Trophoblast cell (in vitro differentiated cells and primary cell): ENCODE measurements around the gene HPD.
"Not testable (repeated sequence)": the region's sequence is repeated elsewhere in the genome, so short reads cannot be mapped to it uniquely, and the experiment has no call there.

Experiments
- DNase-seq, 2 donors: peaks; one replicate each; pipeline ENCODE4 v3.0.0-alpha.2; 2016
- H2AFZ ChIP-seq: 2 replicates; pipeline ENCODE4 v1.6.1; 2013; ENCODE audit warnings: low read length, moderate library complexity, mild to moderate bottlenecking; ENCODE audit not compliant: insufficient read depth, poor library complexity
- H2AK5ac ChIP-seq: 2 replicates; pipeline ENCODE4 v1.6.1; 2013; ENCODE audit warnings: mild to moderate bottlenecking, low read length
- H2BK120ac ChIP-seq: 2 replicates; pipeline ENCODE4 v1.6.1; 2013; ENCODE audit warnings: low read length, mild to moderate bottlenecking, moderate library complexity; ENCODE audit not compliant: insufficient read depth, poor library complexity
- H2BK12ac ChIP-seq: 2 replicates; pipeline ENCODE4 v1.6.1; 2013; ENCODE audit warnings: mild to moderate bottlenecking, low read length, moderate library complexity
- H2BK5ac ChIP-seq: 2 replicates; pipeline ENCODE4 v1.6.1; 2013; ENCODE audit warnings: low read length, low read depth, moderate library complexity, mild to moderate bottlenecking; ENCODE audit not compliant: poor library complexity
- H3K14ac ChIP-seq: 2 replicates; pipeline ENCODE4 v1.6.1; 2013; ENCODE audit warnings: mild to moderate bottlenecking, low read length
- H3K18ac ChIP-seq: 2 replicates; pipeline ENCODE4 v1.6.1; 2013; ENCODE audit warnings: mild to moderate bottlenecking, low read length
- H3K23ac ChIP-seq: 2 replicates; pipeline ENCODE4 v1.6.1; 2013; ENCODE audit warnings: low read length
- H3K27ac ChIP-seq: 2 replicates; pipeline ENCODE4 v1.5.1; 2013; ENCODE audit warnings: low read depth, mild to moderate bottlenecking, inconsistent platforms, low read length, moderate library complexity
- H3K27me3 ChIP-seq: 2 replicates; pipeline ENCODE4 v1.6.1; 2013; ENCODE audit warnings: inconsistent platforms, mild to moderate bottlenecking, low read length, moderate library complexity; ENCODE audit not compliant: insufficient read depth
- H3K36me3 ChIP-seq, 2 experiments: 1 replicate in 1 of 2; 2 replicates in 1 of 2; pipeline ENCODE4 v1.6.1; 2013; ENCODE audit warnings: low read length in 2 of 2, mild to moderate bottlenecking in 2 of 2, moderate library complexity in 1 of 2; ENCODE audit not compliant: insufficient read depth in 2 of 2, control insufficient read depth in 1 of 2
- H3K4ac ChIP-seq: 2 replicates; pipeline ENCODE4 v1.6.1; 2013; ENCODE audit warnings: low read depth, mild to moderate bottlenecking, low read length, moderate library complexity
- H3K4me1 ChIP-seq, 2 experiments: 1 replicate in 1 of 2; 2 replicates in 1 of 2; pipeline ENCODE4 v1.6.1; 2013; ENCODE audit warnings: low read length in 2 of 2, mild to moderate bottlenecking in 2 of 2, moderate library complexity in 1 of 2; ENCODE audit not compliant: insufficient read depth in 2 of 2, control insufficient read depth in 1 of 2
- H3K4me2 ChIP-seq: 2 replicates; pipeline ENCODE4 v1.6.1; 2013; ENCODE audit warnings: inconsistent platforms, mild to moderate bottlenecking, low read length, moderate library complexity
- H3K4me3 ChIP-seq: 2 replicates; pipeline ENCODE4 v1.5.1; 2013; ENCODE audit warnings: mild to moderate bottlenecking, low read depth, low read length, inconsistent platforms
- H3K79me1 ChIP-seq: one replicate; pipeline ENCODE4 v1.6.1; 2013; ENCODE audit warnings: low read length
- H3K79me2 ChIP-seq: 2 replicates; pipeline ENCODE4 v1.6.1; 2013; ENCODE audit warnings: low read length, mild to moderate bottlenecking; ENCODE audit not compliant: control insufficient read depth, insufficient read depth, poor library complexity
- H3K9ac ChIP-seq: 2 replicates; pipeline ENCODE4 v1.6.1; 2013; ENCODE audit warnings: mild to moderate bottlenecking, low read length
- H3K9me3 ChIP-seq: 2 replicates; pipeline ENCODE4 v1.6.1; 2013; ENCODE audit warnings: low read depth, mild to moderate bottlenecking, control low read depth, inconsistent platforms, low read length; ENCODE audit not compliant: insufficient read depth
- H4K12ac ChIP-seq: 2 replicates; pipeline ENCODE4 v1.6.1; 2013; ENCODE audit warnings: low read depth, mild to moderate bottlenecking, low read length, moderate library complexity
- H4K8ac ChIP-seq: 2 replicates; pipeline ENCODE4 v1.6.1; 2013; ENCODE audit warnings: low read depth, mild to moderate bottlenecking, low read length, moderate library complexity
- H4K91ac ChIP-seq: one replicate; pipeline ENCODE4 v1.6.1; 2013; ENCODE audit warnings: low read depth, mild to moderate bottlenecking, low read length, moderate library complexity
- whole genome bisulfite sequencing: extraction: QIAGEN DNeasy Blood & Tissue Kit; methylation state at CpG from one replicate; pipeline ENCODE4 v1.1.7; 2013; ENCODE audit warnings: missing lambda C conversion rate; ENCODE audit not compliant: insufficient read length, insufficient coverage; ENCODE audit errors: extremely low coverage; 5-methylcytosine and 5-hydroxymethylcytosine counted together

HPD gene

GRCh38 chr12:121860257-121860656 is 1.6 kb upstream of the HPD start:
- Histone ChIP-seq H3K4me1 (peaks cover 18 to 20% of the 10 kb centered on the region in 2 experiments), H3K9me3 (no peaks in the 10 kb centered on the region), H3K4ac (no peak overlapping the region), H4K8ac (no peak overlapping the region), H3K4me3 (no peak overlapping the region), H3K79me1 (peaks cover 5% of the 10 kb centered on the region), H2AK5ac (no peak overlapping the region), H2BK120ac (no peak overlapping the region), H4K91ac (no peak overlapping the region), H3K18ac (no peak overlapping the region), H2BK12ac (no peak overlapping the region), H3K4me2 (no peak overlapping the region), H2AFZ (no peak overlapping the region), H2BK5ac (no peak overlapping the region), H3K27ac (no peak overlapping the region), H3K36me3 (no peaks in the 10 kb centered on the region), H3K27me3 (no peaks in the 10 kb centered on the region), H3K14ac (no peak overlapping the region), H4K12ac (no peak overlapping the region), H3K23ac (no peak overlapping the region), H3K79me2 (no peaks in the 10 kb centered on the region), H3K9ac (no peak overlapping the region)
- no peak for DNase-seq
- WGBS = no CpG with 5 or more reads among the region's 1 CpG

DNA sequence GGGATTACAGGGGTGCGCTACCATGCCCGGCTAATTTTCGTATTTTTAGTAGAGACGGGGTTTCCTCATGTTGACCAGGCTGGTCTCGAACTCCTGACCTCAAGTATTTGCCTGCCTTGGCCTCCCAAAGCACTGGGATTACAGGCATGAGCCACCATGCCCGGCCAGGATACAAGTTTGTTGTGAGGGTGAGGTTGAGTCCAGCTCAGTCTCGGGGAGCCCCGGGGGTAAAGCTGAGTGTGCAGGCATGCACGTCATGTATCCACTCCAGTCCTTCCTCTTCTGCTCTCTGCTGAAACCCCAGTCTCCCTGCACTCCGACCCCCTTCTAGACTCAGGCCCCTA is 369 bp downstream of the HPD start:
- H2AK5ac ChIP-seq = no peak overlapping the region
- no peak overlapping the region for H4K8ac ChIP-seq
- H3K9ac ChIP-seq = no peak overlapping the region
- no peak overlapping the region for H2AFZ ChIP-seq
- H3K4me1 ChIP-seq = peaks cover 18 to 20% of the 10 kb centered on the region in 2 experiments
- H3K79me2 ChIP-seq = no peaks in the 10 kb centered on the region
- no peak overlapping the region for H2BK120ac ChIP-seq
- DNase-seq = no peak
- H3K4me3 ChIP-seq = peak overlapping the region; percentile 28
- peaks cover 5% of the 10 kb centered on the region for H3K79me1 ChIP-seq
- no peak overlapping the region for H2BK5ac ChIP-seq
- no peak overlapping the region for H3K27ac ChIP-seq
- no peak overlapping the region for H3K18ac ChIP-seq
- no peak overlapping the region for H4K12ac ChIP-seq
- H3K4me2 ChIP-seq = no peak overlapping the region
- no peak overlapping the region for H2BK12ac ChIP-seq
- H3K9me3 ChIP-seq = no peaks in the 10 kb centered on the region
- H4K91ac ChIP-seq = no peak overlapping the region
- H3K36me3 ChIP-seq = no peaks in the 10 kb centered on the region
- H3K14ac ChIP-seq = no peak overlapping the region
- WGBS = no CpG with 5 or more reads among the region's 10 CpGs
- no peak overlapping the region for H3K23ac ChIP-seq
- H3K4ac ChIP-seq = no peak overlapping the region
- H3K27me3 ChIP-seq = no peaks in the 10 kb centered on the region

DNA sequence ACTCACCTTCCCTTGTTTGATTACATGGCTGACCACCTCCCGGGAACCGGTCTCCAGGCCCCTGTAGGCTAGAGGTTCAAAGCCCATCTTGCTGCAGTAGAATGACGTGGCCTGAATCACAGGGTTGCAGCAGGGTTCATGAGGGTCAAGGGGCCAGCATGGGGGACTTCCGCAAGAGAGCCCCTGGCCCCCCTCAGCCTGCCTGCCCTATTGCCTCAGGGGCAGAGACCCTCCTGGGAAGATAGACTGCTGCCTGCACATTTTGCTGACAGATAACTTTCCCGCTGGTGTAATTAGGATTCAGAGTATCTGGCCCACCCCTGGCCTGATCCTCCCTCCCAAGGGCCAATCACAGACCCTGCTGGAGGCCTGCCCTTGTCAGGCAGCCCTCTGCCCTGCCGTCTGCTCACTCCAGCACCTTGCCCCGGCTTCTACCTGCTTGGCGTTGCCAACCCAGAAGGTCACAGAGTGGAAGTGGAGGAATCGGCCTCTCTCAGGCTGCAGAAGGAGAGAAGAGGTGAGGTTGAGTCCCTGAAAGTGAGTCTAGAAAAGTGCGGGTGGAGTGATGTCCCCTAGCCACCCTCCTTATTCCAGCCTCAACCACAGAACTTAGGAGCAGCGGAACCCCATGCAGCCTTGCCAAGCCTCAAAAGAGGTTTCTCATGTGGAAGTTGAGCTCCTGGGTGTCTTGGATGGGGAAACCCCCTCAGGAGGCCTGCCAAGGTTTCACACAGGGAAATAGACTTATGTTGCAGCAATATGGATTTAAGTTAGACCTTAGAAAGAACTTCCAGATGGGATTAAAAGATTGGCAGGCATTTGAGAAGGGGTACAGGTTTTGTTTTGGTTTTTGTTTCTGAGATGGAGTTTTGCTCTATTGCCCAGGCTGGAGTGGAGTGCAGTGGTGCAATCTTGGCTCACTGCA is 1.1 kb downstream of the HPD start:
- peak overlapping the region; percentile 28 for H2AK5ac ChIP-seq
- H4K91ac ChIP-seq = no peak overlapping the region
- no peak overlapping the region for H3K4me3 ChIP-seq
- H3K18ac ChIP-seq = no peak overlapping the region
- no CpG with 5 or more reads among the region's 11 CpGs for WGBS
- peaks cover 18 to 20% of the 10 kb centered on the region in 2 experiments for H3K4me1 ChIP-seq
- H3K27ac ChIP-seq = no peak overlapping the region
- H2BK12ac ChIP-seq = no peak overlapping the region
- no peak overlapping the region for H3K9ac ChIP-seq
- H3K23ac ChIP-seq = no peak overlapping the region
- no peaks in the 10 kb centered on the region for H3K9me3 ChIP-seq
- no peak for DNase-seq
- H4K8ac ChIP-seq = no peak overlapping the region
- H2AFZ ChIP-seq = no peak overlapping the region
- no peak overlapping the region for H3K4ac ChIP-seq
- H3K79me2 ChIP-seq = no peaks in the 10 kb centered on the region
- H3K36me3 ChIP-seq = no peaks in the 10 kb centered on the region
- H2BK5ac ChIP-seq = no peak overlapping the region
- no peak overlapping the region for H3K4me2 ChIP-seq
- H3K14ac ChIP-seq = no peak overlapping the region
- peaks cover 5% of the 10 kb centered on the region for H3K79me1 ChIP-seq
- no peak overlapping the region for H4K12ac ChIP-seq
- H3K27me3 ChIP-seq = no peaks in the 10 kb centered on the region
- H2BK120ac ChIP-seq = no peak overlapping the region

DNA sequence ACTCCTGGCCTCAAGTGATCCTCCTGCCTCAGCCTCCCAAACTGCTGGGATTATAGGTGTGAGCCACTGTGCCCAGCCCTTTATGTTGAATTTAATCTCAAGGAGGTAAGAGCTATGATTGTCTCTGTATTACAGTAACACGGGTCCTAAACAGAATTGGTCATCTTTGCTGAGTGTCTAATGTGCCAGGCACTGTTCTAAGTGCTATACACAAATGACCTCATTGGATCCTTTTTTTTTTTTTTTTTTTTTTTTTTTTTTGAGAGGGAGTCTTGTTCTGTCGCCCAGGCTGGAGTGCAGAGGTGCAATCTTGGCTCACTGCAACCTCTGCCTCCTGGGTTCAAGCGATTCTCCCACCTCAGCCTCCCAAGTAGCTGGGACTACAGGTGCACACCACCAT is 6.3 kb downstream of the HPD start:
- H3K27me3 ChIP-seq = not testable (repeated sequence)

More for the DNA sequence above, 6.3 kb downstream of the HPD start:
- H3K18ac ChIP-seq, H2BK120ac ChIP-seq, H4K12ac ChIP-seq, H3K4me1 ChIP-seq, H3K27ac ChIP-seq, H2AFZ ChIP-seq, H3K23ac ChIP-seq, H4K8ac ChIP-seq, H3K4me3 ChIP-seq, DNase-seq, H3K36me3 ChIP-seq, H2BK12ac ChIP-seq, H3K79me1 ChIP-seq, H3K4ac ChIP-seq, H3K9me3 ChIP-seq, H3K9ac ChIP-seq, H2BK5ac ChIP-seq, H3K79me2 ChIP-seq, H3K4me2 ChIP-seq, H4K91ac ChIP-seq, H2AK5ac ChIP-seq, H3K14ac ChIP-seq: not testable (repeated sequence)
- no CpG with 5 or more reads among the region's 3 CpGs for WGBS
